Measurements from ENCODE around the gene MLF2. TPM values are rescaled to one million over a fixed set of nuclear protein-coding genes. Genes with fewer than 3 reads are reported as not detected.

The MLF2 gene
- total and polyA plus RNA-seq, 9 of the 15 experiments (the other 6 are each of a cell fraction or from before 2014, with no cell fraction given): 11.4 to 190 (median 139) TPM

DNA sequence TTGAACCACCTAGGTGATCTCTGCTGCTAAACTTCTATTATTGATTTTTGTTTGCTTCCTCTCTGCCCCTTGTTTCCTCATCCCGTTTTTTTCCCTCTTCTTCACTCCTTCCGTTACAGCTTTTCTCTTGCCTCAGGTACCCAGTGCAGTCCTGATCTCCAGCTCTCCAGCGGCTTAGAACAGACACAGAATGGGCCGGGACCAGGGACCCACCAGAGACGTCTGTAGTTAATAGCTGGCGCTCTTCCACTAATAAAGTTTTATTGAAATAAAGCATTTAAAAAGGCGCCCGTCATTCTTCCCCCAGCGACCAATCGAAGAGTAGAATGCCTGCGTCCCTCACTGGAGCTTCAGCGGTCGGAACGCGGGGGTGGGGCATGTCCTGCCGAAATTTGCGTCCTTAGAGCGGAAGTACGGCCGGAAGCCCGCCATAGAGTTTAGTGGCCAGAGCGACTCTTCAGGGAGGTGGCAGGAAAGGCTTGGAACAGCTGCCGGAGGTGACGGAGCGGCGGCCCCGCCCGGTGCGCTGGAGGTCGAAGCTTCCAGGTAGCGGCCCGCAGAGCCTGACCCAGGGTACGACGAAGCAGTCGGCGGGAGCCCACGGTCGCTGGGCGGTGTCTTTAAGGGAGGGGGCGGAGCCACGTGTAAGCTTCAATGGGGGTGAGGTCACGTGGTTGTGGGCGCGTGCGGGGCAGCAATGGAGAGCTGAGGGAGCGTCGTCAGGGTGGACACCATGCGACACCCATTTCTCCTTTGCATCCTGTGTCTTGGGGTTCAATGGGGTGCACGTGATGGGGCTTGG lies 29.1 kb downstream of the MLF2 start, which contains the start of gene COPS7A (continued):
- peak; percentile 54 to 79; a peak in 3 of 4 replicates for TF ChIP-seq ETV6 (IDR thresholded peaks at IDR 0.05; ENCODE audit: borderline replicate concordance in 1 of 2, low read depth in 2 of 2, low read length in 1 of 2)
- 0 out of 2 replicates have a peak, but pooled peaks have one; percentile 0 for TF ChIP-seq ETV6 (CRISPR knock-in tag; IDR thresholded peaks at IDR 0.05; ENCODE audit: borderline replicate concordance)
- TF ChIP-seq, protein P1, sequence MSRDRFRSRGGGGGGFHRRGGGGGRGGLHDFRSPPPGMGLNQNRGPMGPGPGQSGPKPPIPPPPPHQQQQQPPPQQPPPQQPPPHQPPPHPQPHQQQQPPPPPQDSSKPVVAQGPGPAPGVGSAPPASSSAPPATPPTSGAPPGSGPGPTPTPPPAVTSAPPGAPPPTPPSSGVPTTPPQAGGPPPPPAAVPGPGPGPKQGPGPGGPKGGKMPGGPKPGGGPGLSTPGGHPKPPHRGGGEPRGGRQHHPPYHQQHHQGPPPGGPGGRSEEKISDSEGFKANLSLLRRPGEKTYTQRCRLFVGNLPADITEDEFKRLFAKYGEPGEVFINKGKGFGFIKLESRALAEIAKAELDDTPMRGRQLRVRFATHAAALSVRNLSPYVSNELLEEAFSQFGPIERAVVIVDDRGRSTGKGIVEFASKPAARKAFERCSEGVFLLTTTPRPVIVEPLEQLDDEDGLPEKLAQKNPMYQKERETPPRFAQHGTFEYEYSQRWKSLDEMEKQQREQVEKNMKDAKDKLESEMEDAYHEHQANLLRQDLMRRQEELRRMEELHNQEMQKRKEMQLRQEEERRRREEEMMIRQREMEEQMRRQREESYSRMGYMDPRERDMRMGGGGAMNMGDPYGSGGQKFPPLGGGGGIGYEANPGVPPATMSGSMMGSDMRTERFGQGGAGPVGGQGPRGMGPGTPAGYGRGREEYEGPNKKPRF (IDR thresholded peaks at IDR 0.05; ENCODE audit: low read depth, low read length): no peak
- peak; percentile 82 for TF ChIP-seq HMGN3 (IDR thresholded peaks at IDR 0.05; ENCODE audit: borderline replicate concordance, extremely low read depth, insufficient read length, low read depth, low read length)
- TF ChIP-seq, protein P2, sequence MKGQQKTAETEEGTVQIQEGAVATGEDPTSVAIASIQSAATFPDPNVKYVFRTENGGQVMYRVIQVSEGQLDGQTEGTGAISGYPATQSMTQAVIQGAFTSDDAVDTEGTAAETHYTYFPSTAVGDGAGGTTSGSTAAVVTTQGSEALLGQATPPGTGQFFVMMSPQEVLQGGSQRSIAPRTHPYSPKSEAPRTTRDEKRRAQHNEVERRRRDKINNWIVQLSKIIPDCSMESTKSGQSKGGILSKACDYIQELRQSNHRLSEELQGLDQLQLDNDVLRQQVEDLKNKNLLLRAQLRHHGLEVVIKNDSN (CRISPR knock-in tag; IDR thresholded peaks at IDR 0.05): peak; percentile 95
- TF ChIP-seq KLF13 (tag; IDR thresholded peaks at IDR 0.05; ENCODE audit: borderline replicate concordance, low read depth): no peak
- TF ChIP-seq, protein P3, sequence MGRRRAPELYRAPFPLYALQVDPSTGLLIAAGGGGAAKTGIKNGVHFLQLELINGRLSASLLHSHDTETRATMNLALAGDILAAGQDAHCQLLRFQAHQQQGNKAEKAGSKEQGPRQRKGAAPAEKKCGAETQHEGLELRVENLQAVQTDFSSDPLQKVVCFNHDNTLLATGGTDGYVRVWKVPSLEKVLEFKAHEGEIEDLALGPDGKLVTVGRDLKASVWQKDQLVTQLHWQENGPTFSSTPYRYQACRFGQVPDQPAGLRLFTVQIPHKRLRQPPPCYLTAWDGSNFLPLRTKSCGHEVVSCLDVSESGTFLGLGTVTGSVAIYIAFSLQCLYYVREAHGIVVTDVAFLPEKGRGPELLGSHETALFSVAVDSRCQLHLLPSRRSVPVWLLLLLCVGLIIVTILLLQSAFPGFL (CRISPR knock-in tag; IDR thresholded peaks at IDR 0.05): no peak
- peak; percentile 85 for TF ChIP-seq RNF2 (IDR thresholded peaks at IDR 0.05)
- TF ChIP-seq TCF3 (CRISPR knock-in tag; IDR thresholded peaks at IDR 0.05): peak; percentile 17; the same call in 1 of the 2 replicates
- peak; percentile 84 for TF ChIP-seq PHF20 (IDR thresholded peaks at IDR 0.05; ENCODE audit: partially characterized antibody)
- TF ChIP-seq L3MBTL2 (IDR thresholded peaks at IDR 0.05): peak; percentile 98
- TF ChIP-seq ZSCAN32 (CRISPR knock-in tag; IDR thresholded peaks at IDR 0.05): no peak
- no peak for TF ChIP-seq DDX20 (tag; IDR thresholded peaks at IDR 0.05; ENCODE audit: low read depth)
- TF ChIP-seq, protein P4, sequence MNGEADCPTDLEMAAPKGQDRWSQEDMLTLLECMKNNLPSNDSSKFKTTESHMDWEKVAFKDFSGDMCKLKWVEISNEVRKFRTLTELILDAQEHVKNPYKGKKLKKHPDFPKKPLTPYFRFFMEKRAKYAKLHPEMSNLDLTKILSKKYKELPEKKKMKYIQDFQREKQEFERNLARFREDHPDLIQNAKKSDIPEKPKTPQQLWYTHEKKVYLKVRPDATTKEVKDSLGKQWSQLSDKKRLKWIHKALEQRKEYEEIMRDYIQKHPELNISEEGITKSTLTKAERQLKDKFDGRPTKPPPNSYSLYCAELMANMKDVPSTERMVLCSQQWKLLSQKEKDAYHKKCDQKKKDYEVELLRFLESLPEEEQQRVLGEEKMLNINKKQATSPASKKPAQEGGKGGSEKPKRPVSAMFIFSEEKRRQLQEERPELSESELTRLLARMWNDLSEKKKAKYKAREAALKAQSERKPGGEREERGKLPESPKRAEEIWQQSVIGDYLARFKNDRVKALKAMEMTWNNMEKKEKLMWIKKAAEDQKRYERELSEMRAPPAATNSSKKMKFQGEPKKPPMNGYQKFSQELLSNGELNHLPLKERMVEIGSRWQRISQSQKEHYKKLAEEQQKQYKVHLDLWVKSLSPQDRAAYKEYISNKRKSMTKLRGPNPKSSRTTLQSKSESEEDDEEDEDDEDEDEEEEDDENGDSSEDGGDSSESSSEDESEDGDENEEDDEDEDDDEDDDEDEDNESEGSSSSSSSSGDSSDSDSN (IDR thresholded peaks at IDR 0.05; ENCODE audit: borderline replicate concordance in 1 of 2, low read depth in 2 of 2, low read length in 2 of 2): peak; percentile 40 to 89; a peak in 2 of 4 replicates
- peak; percentile 42 for TF ChIP-seq NFIC (IDR thresholded peaks at IDR 0.05)
- TF ChIP-seq ZNF436 (CRISPR knock-in tag; IDR thresholded peaks at IDR 0.05): no peak
- TF ChIP-seq, protein P5, sequence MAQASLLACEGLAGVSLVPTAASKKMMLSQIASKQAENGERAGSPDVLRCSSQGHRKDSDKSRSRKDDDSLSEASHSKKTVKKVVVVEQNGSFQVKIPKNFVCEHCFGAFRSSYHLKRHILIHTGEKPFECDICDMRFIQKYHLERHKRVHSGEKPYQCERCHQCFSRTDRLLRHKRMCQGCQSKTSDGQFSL (CRISPR knock-in tag; IDR thresholded peaks at IDR 0.05): 0 out of 2 replicates have a peak, but pooled peaks have one; percentile 58
- TF ChIP-seq, protein P5 (tag; IDR thresholded peaks at IDR 0.05): peak in 1 of 2 experiments; percentile 66; a peak in 2 of 4 replicates
- TF ChIP-seq ELF2 (CRISPR knock-in tag; IDR thresholded peaks at IDR 0.05): peak; percentile 66; the same call in 1 of the 2 replicates

Data from K562 (cell line).